IMR-90 (cell line): Measurements from ENCODE around the gene COPZ1.

ENCODE experiments used
- CEBPB ChIP-seq: IDR thresholded peaks from 2 replicates; pipeline ENCODE4 v1.6.1; 2012; ENCODE audit warnings: low read depth, low read length, improper control_type of control experiment
- CTCF ChIP-seq: conservative IDR thresholded peaks from 2 replicates; pipeline ENCODE4 v1.5.1; 2012; ENCODE audit warnings: mild to moderate bottlenecking, low read depth, low read length, improper control_type of control experiment
- NFE2L2 ChIP-seq: fragments of 150-350 bp; IDR thresholded peaks from 2 replicates; pipeline ENCODE4 v1.6.1; 2016; ENCODE audit warnings: low read depth, mild to moderate bottlenecking, low read length
- POLR2A ChIP-seq: IDR thresholded peaks from 2 replicates; pipeline ENCODE4 v1.6.1; 2012; ENCODE audit warnings: mild to moderate bottlenecking, low read depth, low read length
- RCOR1 ChIP-seq: IDR thresholded peaks from 2 replicates; pipeline ENCODE4 v1.6.1; 2012; ENCODE audit warnings: mild to moderate bottlenecking, low read length, improper control_type of control experiment; ENCODE audit not compliant: insufficient replicate concordance
- SMC3 ChIP-seq: fragments of 150-350 bp; IDR thresholded peaks from 2 replicates; pipeline ENCODE4 v1.6.1; 2016; ENCODE audit warnings: low read depth, mild to moderate bottlenecking, antibody characterized with exemption, low read length, moderate library complexity
- USF2 ChIP-seq: fragments of 150-350 bp; IDR thresholded peaks from 2 replicates; pipeline ENCODE4 v1.6.1; 2017; ENCODE audit warnings: mild to moderate bottlenecking, antibody characterized with exemption, low read length, low read depth

- TF ChIP-seq NFE2L2 (no peak), CTCF (no peak), RCOR1 (no peak), CEBPB (no peak), POLR2A (no peak), USF2 (no peak), SMC3 (no peak)
Measured at GRCh38 chr12:54368025-54368708, 43.2 kb downstream of the COPZ1 start.
